OCI-LY1 (cell line): ENCODE data around the gene ZNF507.

Experiments used
- H2AFZ ChIP-seq: fragments of 200-600 bp; sonication (generic), shearing (Covaris generic); 2 replicates; pipeline ENCODE4 v1.6.0; 2014; ENCODE audit warnings: antibody characterized with exemption, mild to moderate bottlenecking, low read length
- H3F3A ChIP-seq: fragments of 200-600 bp; sonication (generic), shearing (Covaris generic); 2 replicates; pipeline ENCODE4 v1.6.0; 2014; ENCODE audit warnings: mild to moderate bottlenecking, antibody characterized with exemption, low read length, moderate library complexity; ENCODE audit not compliant: insufficient read depth
- H3K27ac ChIP-seq: fragments of 200-600 bp; sonication (generic); 2 replicates; pipeline ENCODE4 v1.5.1; 2014; ENCODE audit warnings: low read length, mixed run types, mild to moderate bottlenecking, low read depth; ENCODE audit not compliant: poor library complexity, severe bottlenecking
- H3K27me3 ChIP-seq: fragments of 200-600 bp; sonication (generic); 2 replicates; pipeline ENCODE4 v1.6.0; 2014; ENCODE audit warnings: antibody characterized with exemption, mild to moderate bottlenecking, low read length, moderate library complexity; ENCODE audit not compliant: insufficient read depth
- H3K36me3 ChIP-seq: fragments of 200-600 bp; sonication (generic); 2 replicates; pipeline ENCODE4 v1.6.1; 2014; ENCODE audit warnings: mild to moderate bottlenecking, antibody characterized with exemption, low read length, moderate library complexity, mixed read lengths; ENCODE audit not compliant: insufficient read depth
- H3K4me1 ChIP-seq: fragments of 200-600 bp; sonication (generic); 2 replicates; pipeline ENCODE4 v1.5.1; 2014; ENCODE audit warnings: mild to moderate bottlenecking, low read length, moderate library complexity; ENCODE audit not compliant: insufficient read depth, severe bottlenecking
- H3K4me2 ChIP-seq: fragments of 200-600 bp; sonication (generic), shearing (Covaris generic); 2 replicates; pipeline ENCODE4 v1.6.1; 2014; ENCODE audit warnings: low read length
- H3K4me3 ChIP-seq: fragments of 200-600 bp; sonication (generic); 2 replicates; pipeline ENCODE4 v1.5.1; 2014; ENCODE audit warnings: low read length, low read depth, mild to moderate bottlenecking, mixed read lengths; ENCODE audit not compliant: poor library complexity, severe bottlenecking
- H3K79me2 ChIP-seq: fragments of 200-600 bp; shearing (Covaris generic); 2 replicates; pipeline ENCODE4 v1.6.1; 2016; ENCODE audit warnings: mixed run types, low read length, mixed read lengths; ENCODE audit not compliant: insufficient read depth
- H3K9ac ChIP-seq: fragments of 200-600 bp; sonication (generic), shearing (Covaris generic); 2 replicates; pipeline ENCODE4 v1.6.1; 2014; ENCODE audit warnings: mild to moderate bottlenecking, low read length, mixed read lengths
- H3K9me2 ChIP-seq: fragments of 200-600 bp; sonication (generic), shearing (Covaris generic); 2 replicates; pipeline ENCODE4 v1.6.1; 2014; ENCODE audit warnings: low read depth, mild to moderate bottlenecking, low read length, mixed read lengths
- H3K9me3 ChIP-seq: fragments of 200-600 bp; shearing (Covaris generic); 2 replicates; pipeline ENCODE4 v1.6.1; 2014; ENCODE audit warnings: low read length, mixed read lengths
- H4K20me1 ChIP-seq: fragments of 200-600 bp; sonication (generic), shearing (Covaris generic); 2 replicates; pipeline ENCODE4 v1.6.0; 2016; ENCODE audit warnings: mild to moderate bottlenecking, low read length; ENCODE audit not compliant: insufficient read depth
- CTCF ChIP-seq: fragments of 200-600 bp; sonication (generic), shearing (Covaris generic); IDR thresholded peaks from 2 replicates; pipeline ENCODE4 v1.5.1; 2017; ENCODE audit warnings: mild to moderate bottlenecking, antibody characterized with exemption, low read length, moderate library complexity, mixed read lengths
- EZH2 ChIP-seq: fragments of 200-600 bp; sonication (generic), shearing (Covaris generic); IDR thresholded peaks from 2 replicates; pipeline ENCODE4 v1.8.0; 2017; ENCODE audit warnings: borderline replicate concordance, mixed run types, mild to moderate bottlenecking, antibody characterized with exemption, low read length, moderate library complexity, mixed read lengths

The ZNF507 gene

GRCh38 chr19:32316034-32316433 is 29.4 kb upstream of the ZNF507 start:
- no peaks in the 10 kb centered on the region for H3K4me1 ChIP-seq
- H3K79me2 ChIP-seq, result no peaks in the 10 kb centered on the region
- no peaks in the 10 kb centered on the region for H3K9me2 ChIP-seq
- no peaks in the 10 kb centered on the region for H3K9me3 ChIP-seq
- H3K27ac ChIP-seq, result no peak overlapping the region
- no peak overlapping the region for H3K9ac ChIP-seq
- H3F3A ChIP-seq, result no peaks in the 10 kb centered on the region
- no peaks in the 10 kb centered on the region for H4K20me1 ChIP-seq
- H3K27me3 ChIP-seq, result no peaks in the 10 kb centered on the region
- H3K4me2 ChIP-seq, result no peak overlapping the region
- H3K36me3 ChIP-seq, result no peaks in the 10 kb centered on the region
- TF ChIP-seq EZH2 (no peak), CTCF (no peak)
- no peak overlapping the region for H3K4me3 ChIP-seq
- H2AFZ ChIP-seq, result no peak overlapping the region

- no peaks in the 10 kb centered on the region for H3K9me2 ChIP-seq
- no peaks in the 10 kb centered on the region for H3K27me3 ChIP-seq
Measured at GRCh38 chr19:32317086-32317485, 28.3 kb upstream of the ZNF507 start.

GRCh38 chr19:32318884-32319520 is 26.4 kb upstream of the ZNF507 start:
- no peaks in the 10 kb centered on the region for H3K27me3 ChIP-seq
- H3F3A ChIP-seq, result no peaks in the 10 kb centered on the region
- no peak overlapping the region for H3K27ac ChIP-seq
- H3K9me2 ChIP-seq, result no peaks in the 10 kb centered on the region
- no peaks in the 10 kb centered on the region for H3K9me3 ChIP-seq
- peak; percentile 26; the same call in 1 of the 2 replicates for TF ChIP-seq CTCF
- no peak for TF ChIP-seq EZH2
- H3K4me2 ChIP-seq, result no peak overlapping the region
- no peaks in the 10 kb centered on the region for H3K79me2 ChIP-seq
- H3K4me1 ChIP-seq, result no peaks in the 10 kb centered on the region
- H3K4me3 ChIP-seq, result no peak overlapping the region
- no peaks in the 10 kb centered on the region for H4K20me1 ChIP-seq
- H3K9ac ChIP-seq, result no peak overlapping the region
- H2AFZ ChIP-seq, result no peak overlapping the region
- no peaks in the 10 kb centered on the region for H3K36me3 ChIP-seq

More at GRCh38 chr19:32317086-32317485, 28.3 kb upstream of the ZNF507 start:
- Histone ChIP-seq H4K20me1 (no peaks in the 10 kb centered on the region), H3K4me1 (no peaks in the 10 kb centered on the region), H3F3A (no peaks in the 10 kb centered on the region), H3K9ac (no peak overlapping the region), H3K4me3 (no peak overlapping the region), H3K27ac (no peak overlapping the region), H3K36me3 (no peaks in the 10 kb centered on the region), H2AFZ (no peak overlapping the region), H3K4me2 (no peak overlapping the region), H3K9me3 (no peaks in the 10 kb centered on the region), H3K79me2 (no peaks in the 10 kb centered on the region)
- TF ChIP-seq EZH2 (no peak), CTCF (no peak)
